Calu3 (cell line): Measurements from ENCODE around the gene HSPD1. TPM values are rescaled to one million over a fixed set of nuclear protein-coding genes. Genes with fewer than 3 reads are reported as not detected.
A peak's percentile ranks its signal among the peaks of the same experiment; 100 is the strongest.
"Not testable (repeated sequence)": the region's sequence is repeated elsewhere in the genome, so short reads cannot be mapped to it uniquely, and the experiment has no call there.

Experiments used
- BruUV-seq: library from RNA; stranded (reverse); fragments of 400-500 nt; replicated peaks from 2 replicates; lab custom pipeline; 2021; lab: Mats Ljungman, UMichigan
- CTCF ChIA-PET: fragments of 300-600 bp; sonication (Branson Sonifier 250); formaldehyde crosslinking; loops from one replicate; lab custom pipeline; 2022; ENCODE audit warnings: antibody characterized with exemption; lab: Charles Lee
- DNase-seq: peaks from one replicate; pipeline ENCODE4 v3.0.0; 2022
- H3K27ac Mint-ChIP-seq: one replicate; pipeline ENCODE4 v1.8.0; 2022; ENCODE audit warnings: mixed read lengths; ENCODE audit not compliant: unreplicated experiment
- H3K27me3 Mint-ChIP-seq: one replicate; pipeline ENCODE4 v1.8.0; 2022; ENCODE audit warnings: mixed read lengths; ENCODE audit not compliant: unreplicated experiment
- H3K36me3 Mint-ChIP-seq: one replicate; pipeline ENCODE4 v1.8.0; 2022; ENCODE audit warnings: mild to moderate bottlenecking, moderate library complexity, mixed read lengths; ENCODE audit not compliant: insufficient read depth, unreplicated experiment
- H3K4me1 Mint-ChIP-seq: one replicate; pipeline ENCODE4 v1.8.0; 2022; ENCODE audit warnings: mild to moderate bottlenecking, low read depth, mixed read lengths; ENCODE audit not compliant: unreplicated experiment
- H3K4me3 Mint-ChIP-seq: one replicate; pipeline ENCODE4 v1.8.0; 2022; ENCODE audit warnings: mild to moderate bottlenecking, low read depth, moderate library complexity, mixed read lengths; ENCODE audit not compliant: unreplicated experiment
- H3K9me3 Mint-ChIP-seq: one replicate; pipeline ENCODE4 v1.8.0; 2022; ENCODE audit warnings: low read depth, mixed read lengths; ENCODE audit not compliant: unreplicated experiment
- intact Hi-C: fragments of 100-400 bp; cut with micrococcal nuclease; formaldehyde crosslinking; loops from one replicate; pipeline ENCODE4 v1.10.0; 2022; ENCODE audit not compliant: unreplicated experiment
- total RNA-seq: library from RNA; stranded (reverse); gene quantifications from 2 replicates; pipeline ENCODE4 v1.2.3, GENCODE V29; 2022
- TF ChIP-seq, protein P1 (sequence below): fragments of 200-600 bp; IDR thresholded peaks from one replicate; pipeline ENCODE4 v1.8.0; 2022; ENCODE audit warnings: antibody characterized with exemption; ENCODE audit not compliant: unreplicated experiment

The HSPD1 gene
- total RNA-seq, 1 experiment from 2014 or later = 757 TPM

DNA sequence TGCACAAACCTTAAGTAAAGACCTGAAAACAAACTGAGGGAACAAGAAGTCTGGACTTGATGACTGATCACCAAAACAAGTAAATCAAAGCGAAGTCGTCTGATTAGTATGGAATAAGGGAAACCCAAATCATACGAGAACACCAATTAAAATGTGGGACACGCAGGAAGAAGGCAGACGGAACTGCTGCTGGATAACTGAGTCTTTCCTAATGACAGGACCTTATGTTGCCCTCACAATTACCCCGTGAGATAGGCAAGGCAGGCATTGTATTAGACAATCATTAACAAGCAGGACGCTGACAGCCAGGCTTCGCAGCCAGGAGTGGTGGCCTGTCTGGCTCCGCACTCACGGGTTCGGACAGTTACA lies 46.9 kb downstream of the HSPD1 start:
- CTCF ChIA-PET = interaction anchor here (0.7 to 1.7 kb wide), 4 partner anchors 13 to 1475 kb away, joined by 3 to 8 read pairs (median 4); partner anchors contain the start of genes HSPD1, HSPE1 and SF3B1
- BruUV-seq = no TSS peak
- peaks cover 9% of the 10 kb centered on the region for H3K4me1 Mint-ChIP-seq
- H3K9me3 Mint-ChIP-seq = no peaks in the 10 kb centered on the region
- H3K27me3 Mint-ChIP-seq = no peaks in the 10 kb centered on the region
- TF ChIP-seq, protein P1, sequence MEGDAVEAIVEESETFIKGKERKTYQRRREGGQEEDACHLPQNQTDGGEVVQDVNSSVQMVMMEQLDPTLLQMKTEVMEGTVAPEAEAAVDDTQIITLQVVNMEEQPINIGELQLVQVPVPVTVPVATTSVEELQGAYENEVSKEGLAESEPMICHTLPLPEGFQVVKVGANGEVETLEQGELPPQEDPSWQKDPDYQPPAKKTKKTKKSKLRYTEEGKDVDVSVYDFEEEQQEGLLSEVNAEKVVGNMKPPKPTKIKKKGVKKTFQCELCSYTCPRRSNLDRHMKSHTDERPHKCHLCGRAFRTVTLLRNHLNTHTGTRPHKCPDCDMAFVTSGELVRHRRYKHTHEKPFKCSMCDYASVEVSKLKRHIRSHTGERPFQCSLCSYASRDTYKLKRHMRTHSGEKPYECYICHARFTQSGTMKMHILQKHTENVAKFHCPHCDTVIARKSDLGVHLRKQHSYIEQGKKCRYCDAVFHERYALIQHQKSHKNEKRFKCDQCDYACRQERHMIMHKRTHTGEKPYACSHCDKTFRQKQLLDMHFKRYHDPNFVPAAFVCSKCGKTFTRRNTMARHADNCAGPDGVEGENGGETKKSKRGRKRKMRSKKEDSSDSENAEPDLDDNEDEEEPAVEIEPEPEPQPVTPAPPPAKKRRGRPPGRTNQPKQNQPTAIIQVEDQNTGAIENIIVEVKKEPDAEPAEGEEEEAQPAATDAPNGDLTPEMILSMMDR = no peak
- H3K4me3 Mint-ChIP-seq = peak overlapping the region; percentile 95
- peak overlapping the region; percentile 97 for H3K27ac Mint-ChIP-seq
- intact Hi-C loops = no loop called here
- H3K36me3 Mint-ChIP-seq = peaks cover 23% of the 10 kb centered on the region
- no peak for DNase-seq

GRCh38 chr2:197450935-197451358 lies 48.7 kb downstream of the HSPD1 start:
- intact Hi-C loops, H3K27ac Mint-ChIP-seq, H3K9me3 Mint-ChIP-seq, DNase-seq, BruUV-seq, H3K27me3 Mint-ChIP-seq, CTCF ChIA-PET, H3K4me3 Mint-ChIP-seq, H3K4me1 Mint-ChIP-seq: not testable (repeated sequence)
- H3K36me3 Mint-ChIP-seq = peaks cover 23% of the 10 kb centered on the region

DNA sequence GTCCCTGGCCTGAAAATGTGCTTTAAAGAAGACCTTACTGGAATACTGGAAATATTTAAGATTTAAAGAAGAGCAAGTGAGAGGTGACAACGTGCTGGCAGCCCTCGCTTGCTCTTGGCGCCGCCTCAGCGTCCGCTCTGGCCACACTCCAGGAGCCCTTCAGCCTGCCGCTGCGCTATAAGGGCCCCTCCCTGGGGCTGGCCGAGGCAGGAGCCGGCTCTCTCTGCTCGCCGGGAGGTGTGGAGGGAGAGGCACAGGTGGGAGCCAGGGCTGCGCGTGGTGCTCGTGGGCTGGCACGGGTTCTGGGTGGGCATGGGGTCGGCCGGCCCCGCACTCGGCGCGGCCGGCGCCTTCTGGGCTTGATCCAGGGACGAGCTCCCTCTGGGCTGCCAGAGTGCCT lies 49.2 kb downstream of the HSPD1 start:
- peaks cover 23% of the 10 kb centered on the region for H3K36me3 Mint-ChIP-seq
- CTCF ChIA-PET = no interaction called here
- intact Hi-C loops = no loop called here
- no peak for DNase-seq
- H3K4me1 Mint-ChIP-seq = peaks cover 9% of the 10 kb centered on the region
- no peaks in the 10 kb centered on the region for H3K9me3 Mint-ChIP-seq
- TF ChIP-seq, protein P1 = no peak
- H3K27me3 Mint-ChIP-seq = no peaks in the 10 kb centered on the region
- no peak overlapping the region for H3K4me3 Mint-ChIP-seq
- no TSS peak for BruUV-seq
- H3K27ac Mint-ChIP-seq = no peak overlapping the region

DNA sequence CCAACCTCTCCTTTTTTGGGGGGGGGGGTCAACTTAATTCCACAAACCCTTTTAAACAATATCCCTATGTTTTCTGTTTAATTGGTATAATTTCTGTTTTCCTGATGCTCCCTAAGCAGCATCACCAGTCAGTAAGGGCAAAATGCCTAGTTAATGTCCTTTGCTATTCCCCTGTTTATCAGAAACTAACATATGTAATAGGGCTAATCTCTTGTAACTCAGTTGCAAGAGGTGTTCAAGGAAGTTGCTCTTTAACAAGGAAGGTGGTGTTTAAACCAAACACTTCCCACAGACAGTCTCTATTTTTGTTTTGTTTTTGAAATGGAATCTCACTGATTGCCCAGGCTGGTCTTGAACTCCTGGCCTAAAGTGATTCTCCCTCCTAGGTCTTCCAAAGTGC lies 52.8 kb downstream of the HSPD1 start:
- Mint-ChIP-seq H3K27ac (no peak overlapping the region), H3K4me1 (no peaks in the 10 kb centered on the region), H3K9me3 (no peaks in the 10 kb centered on the region), H3K27me3 (no peaks in the 10 kb centered on the region), H3K4me3 (no peak overlapping the region), H3K36me3 (no peaks in the 10 kb centered on the region)
- TF ChIP-seq, protein P1 = no peak
- no TSS peak for BruUV-seq
- no peak for DNase-seq
- CTCF ChIA-PET = interaction anchor here (0.7 kb wide), 1 partner anchor 348 kb away, joined by 3 read pairs; no protein-coding TSS in a partner anchor
- intact Hi-C loops = no loop called here

DNA sequence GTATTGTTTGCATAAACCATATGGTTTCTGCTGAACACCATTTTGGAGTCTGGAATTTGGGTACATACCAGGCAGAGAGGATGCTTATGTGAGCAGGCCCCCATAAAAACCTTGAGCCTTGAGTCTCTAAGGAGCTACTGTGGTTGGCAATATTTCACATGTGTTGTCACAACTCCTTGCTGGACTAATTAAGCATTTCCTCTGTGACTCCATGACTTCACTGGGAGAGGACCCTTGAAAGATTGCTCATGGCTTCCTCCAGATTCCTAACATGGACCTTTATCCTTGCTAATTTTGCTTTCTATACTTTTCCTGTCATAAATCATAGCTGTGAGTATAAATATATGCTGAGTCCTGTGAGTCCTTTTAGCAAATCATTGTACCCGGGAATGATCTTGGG lies 53.9 kb downstream of the HSPD1 start:
- H3K4me3 Mint-ChIP-seq = no peak overlapping the region
- CTCF ChIA-PET = no interaction called here

More for the DNA sequence above, 53.9 kb downstream of the HSPD1 start:
- DNase-seq = no peak
- BruUV-seq = no TSS peak
- Mint-ChIP-seq H3K27ac (no peak overlapping the region), H3K4me1 (no peaks in the 10 kb centered on the region), H3K36me3 (no peaks in the 10 kb centered on the region), H3K27me3 (no peaks in the 10 kb centered on the region), H3K9me3 (no peaks in the 10 kb centered on the region)
- intact Hi-C loops = no loop called here
- TF ChIP-seq, protein P1 = no peak
